Measurements from ENCODE around the gene ZNF292.

DNA sequence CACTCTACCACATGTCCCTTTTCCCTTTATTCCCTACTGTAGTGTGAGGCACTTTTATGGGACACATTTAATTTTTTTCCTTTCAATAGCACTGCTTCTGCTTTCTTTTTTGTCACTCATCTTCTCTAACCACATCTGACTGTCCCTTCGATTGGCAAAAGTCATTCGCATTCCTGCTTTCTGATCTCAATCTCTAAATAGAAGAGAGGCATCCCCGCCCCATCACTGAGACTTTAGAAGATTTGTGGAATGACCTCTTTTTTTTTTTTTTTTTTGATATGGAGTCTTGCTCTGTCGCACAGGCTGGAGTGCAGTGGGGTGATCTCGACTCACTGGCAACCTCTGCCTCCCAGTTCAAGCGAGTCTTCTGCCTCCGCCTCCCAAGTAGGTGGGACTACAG is 9.1 kb downstream of the ZNF292 start:
- no peak for TF ChIP-seq POLR2A (IDR thresholded peaks at IDR 0.05; ENCODE audit: low read depth, low read length)
- TF ChIP-seq POLR2AphosphoS5 (IDR thresholded peaks at IDR 0.05; ENCODE audit: low read depth, low read length): no peak

All from GM12892 (cell line).